ENCODE results near the gene ASF1B.

DNA sequence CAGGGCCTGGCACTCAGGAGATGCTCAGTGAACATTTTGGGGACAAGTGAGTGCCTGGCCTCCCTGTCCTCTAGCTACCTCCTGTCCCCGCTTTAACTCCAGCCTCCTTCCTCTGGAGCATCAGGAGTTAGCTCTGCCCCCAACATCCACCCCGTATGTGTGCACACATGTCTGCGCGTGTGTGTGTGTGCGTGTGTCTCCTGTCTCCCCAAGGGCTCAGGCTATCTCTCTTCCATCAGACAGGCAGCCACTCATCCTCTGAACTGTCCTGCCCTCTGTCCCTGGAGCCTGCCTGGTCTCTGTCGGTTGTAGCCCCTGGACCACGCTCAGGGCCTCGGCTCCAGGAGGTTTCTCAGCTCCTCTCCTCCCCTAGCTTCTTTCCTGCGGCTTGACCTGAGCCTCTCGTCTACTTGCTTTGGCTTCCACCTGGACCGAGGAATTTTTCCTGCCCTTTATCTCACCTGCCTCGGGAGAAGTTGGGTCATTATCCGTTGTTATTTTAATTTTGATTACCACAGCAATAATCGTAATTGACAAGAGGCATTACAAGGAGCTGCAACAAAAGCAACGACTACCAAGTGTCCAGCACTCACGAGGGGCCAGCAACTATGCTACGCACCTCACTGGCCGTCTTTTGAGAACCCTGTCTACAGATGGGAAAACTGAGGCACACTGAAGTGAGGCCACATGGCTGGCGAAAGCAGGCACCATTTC, 32.0 kb upstream of the ASF1B start:
- TF ChIP-seq, protein P1, sequence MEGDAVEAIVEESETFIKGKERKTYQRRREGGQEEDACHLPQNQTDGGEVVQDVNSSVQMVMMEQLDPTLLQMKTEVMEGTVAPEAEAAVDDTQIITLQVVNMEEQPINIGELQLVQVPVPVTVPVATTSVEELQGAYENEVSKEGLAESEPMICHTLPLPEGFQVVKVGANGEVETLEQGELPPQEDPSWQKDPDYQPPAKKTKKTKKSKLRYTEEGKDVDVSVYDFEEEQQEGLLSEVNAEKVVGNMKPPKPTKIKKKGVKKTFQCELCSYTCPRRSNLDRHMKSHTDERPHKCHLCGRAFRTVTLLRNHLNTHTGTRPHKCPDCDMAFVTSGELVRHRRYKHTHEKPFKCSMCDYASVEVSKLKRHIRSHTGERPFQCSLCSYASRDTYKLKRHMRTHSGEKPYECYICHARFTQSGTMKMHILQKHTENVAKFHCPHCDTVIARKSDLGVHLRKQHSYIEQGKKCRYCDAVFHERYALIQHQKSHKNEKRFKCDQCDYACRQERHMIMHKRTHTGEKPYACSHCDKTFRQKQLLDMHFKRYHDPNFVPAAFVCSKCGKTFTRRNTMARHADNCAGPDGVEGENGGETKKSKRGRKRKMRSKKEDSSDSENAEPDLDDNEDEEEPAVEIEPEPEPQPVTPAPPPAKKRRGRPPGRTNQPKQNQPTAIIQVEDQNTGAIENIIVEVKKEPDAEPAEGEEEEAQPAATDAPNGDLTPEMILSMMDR (IDR thresholded peaks at IDR 0.05): no peak
- no peak for TF ChIP-seq EZH2 (IDR thresholded peaks at IDR 0.05)
